OCI-M1 (cell line): ENCODE results near the gene MECR.

Experiments used
- DNase-seq: peaks from one replicate; lab custom pipeline; 2025; lab: John Stamatoyannopoulos, UW

Gene MECR

GRCh38 chr1:29202053-29202452 lies 28.7 kb downstream of the MECR start:
- peak; percentile 75 for DNase-seq

GRCh38 chr1:29201595-29202051 lies 29.1 kb downstream of the MECR start:
- DNase-seq: peak; percentile 54

GRCh38 chr1:29200906-29201594 lies 29.7 kb downstream of the MECR start:
- DNase-seq: no peak

GRCh38 chr1:29197993-29198392 lies 32.7 kb downstream of the MECR start:
- DNase-seq: no peak

GRCh38 chr1:29197590-29197924 lies 33.2 kb downstream of the MECR start:
- DNase-seq: peak; percentile 60

GRCh38 chr1:29196863-29197589 lies 33.7 kb downstream of the MECR start:
- DNase-seq: no peak

GRCh38 chr1:29195881-29196291 lies 34.8 kb downstream of the MECR start:
- DNase-seq: no peak

- no peak for DNase-seq
Measured at GRCh38 chr1:29193879-29194455, 36.8 kb downstream of the MECR start.

GRCh38 chr1:29190718-29191117 lies 40.0 kb downstream of the MECR start:
- DNase-seq: no peak

- DNase-seq: no peak
Measured at GRCh38 chr1:29186707-29187106, 44.0 kb downstream of the MECR start.

- DNase-seq: no peak
Measured at GRCh38 chr1:29186252-29186651, 44.5 kb downstream of the MECR start.

GRCh38 chr1:29183287-29183686 lies 47.4 kb downstream of the MECR start:
- DNase-seq: peak; percentile 71

- peak; percentile 99 for DNase-seq
Measured at GRCh38 chr1:29181413-29182225, 49.1 kb downstream of the MECR start, which contains the start of gene SRSF4. SRSF4 (minus strand) TSS chr1:29181900; CDS start chr1:29181752, 148 bp downstream.

GRCh38 chr1:29180497-29181412 lies 50.0 kb downstream of the MECR start:
- peak; percentile 78 for DNase-seq

- peak; percentile 75 for DNase-seq
Measured at GRCh38 chr1:29179641-29180184, 51.0 kb downstream of the MECR start.

- DNase-seq: no peak
Measured at GRCh38 chr1:29177022-29177705, 53.6 kb downstream of the MECR start.

- DNase-seq: no peak
Measured at GRCh38 chr1:29176576-29176975, 54.2 kb downstream of the MECR start.

GRCh38 chr1:29172415-29172939 lies 58.3 kb downstream of the MECR start:
- DNase-seq: no peak

GRCh38 chr1:29171521-29171920 lies 59.2 kb downstream of the MECR start:
- DNase-seq: no peak

- no peak for DNase-seq
Measured at GRCh38 chr1:29171089-29171488, 59.6 kb downstream of the MECR start.
